Stimulated activated CD4-positive, alpha-beta T cell treated with anti-CD3 and anti-CD28 coated beads, Interleukin-1b, Interleukin-23, amount 100 ng/mL, for 24 hours (primary cell): ENCODE results near the gene GNE.
"Not testable (repeated sequence)": the region's sequence is repeated elsewhere in the genome, so short reads cannot be mapped to it uniquely, and the experiment has no call there.

Experiments used
- DNase-seq, 4 experiments: peaks; one replicate each; pipeline ENCODE4 v3.0.0-alpha.2; 2020; ENCODE audit warnings: low read depth in 4 of 4, low spot score in 1 of 4

GNE gene

GRCh38 chr9:36210722-36211121 is 47.5 kb downstream of the GNE start:
- DNase-seq = no peak

DNA sequence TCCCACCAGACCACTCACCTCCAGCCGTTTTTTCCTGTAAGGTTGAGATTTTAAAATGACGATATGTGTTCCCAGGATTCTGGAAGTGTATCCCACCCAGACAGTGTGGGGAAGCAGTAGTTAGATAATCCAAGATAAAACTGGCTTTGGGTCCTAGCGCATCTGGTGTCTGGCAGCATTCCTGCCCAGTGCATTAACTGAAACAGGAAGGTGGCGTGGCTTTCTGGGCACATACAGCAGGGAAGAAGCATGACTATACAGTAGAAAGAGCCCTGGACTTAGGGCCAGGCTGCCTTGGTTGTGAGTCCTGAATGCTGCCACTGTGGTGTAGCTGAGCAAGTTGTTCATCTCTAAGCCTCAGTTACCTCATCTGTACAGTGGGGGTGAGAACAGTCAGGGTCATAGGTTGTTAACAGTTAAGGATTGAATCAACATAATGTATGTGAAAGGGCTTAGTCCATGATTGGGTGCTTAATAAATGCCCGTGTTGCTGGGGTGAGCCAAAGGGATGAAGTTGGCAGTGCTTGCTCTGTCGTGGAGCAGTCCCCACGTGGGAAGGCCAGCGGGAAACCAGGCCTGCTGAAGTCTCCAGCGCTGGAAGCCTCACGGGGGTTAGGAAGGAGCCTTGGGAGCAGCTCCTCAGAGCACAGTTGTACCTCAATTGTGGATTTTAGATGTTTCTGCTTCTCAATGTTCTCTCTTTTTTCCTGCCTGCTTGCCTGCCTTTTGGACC is 49.6 kb downstream of the GNE start:
- DNase-seq = no peak

GRCh38 chr9:36207546-36208012 is 50.7 kb downstream of the GNE start:
- no peak for DNase-seq

- DNase-seq = no peak
Observed at GRCh38 chr9:36207016-36207415, 51.2 kb downstream of the GNE start.

GRCh38 chr9:36204906-36205547 is 53.2 kb downstream of the GNE start:
- DNase-seq = no peak

GRCh38 chr9:36194326-36195000 is 63.8 kb downstream of the GNE start:
- DNase-seq = no peak

GRCh38 chr9:36193023-36193422 is 65.2 kb downstream of the GNE start:
- no peak for DNase-seq

- DNase-seq = no peak
Observed at GRCh38 chr9:36192196-36192595, 66.1 kb downstream of the GNE start.

GRCh38 chr9:36191686-36192085 is 66.6 kb downstream of the GNE start:
- DNase-seq = no peak

DNA sequence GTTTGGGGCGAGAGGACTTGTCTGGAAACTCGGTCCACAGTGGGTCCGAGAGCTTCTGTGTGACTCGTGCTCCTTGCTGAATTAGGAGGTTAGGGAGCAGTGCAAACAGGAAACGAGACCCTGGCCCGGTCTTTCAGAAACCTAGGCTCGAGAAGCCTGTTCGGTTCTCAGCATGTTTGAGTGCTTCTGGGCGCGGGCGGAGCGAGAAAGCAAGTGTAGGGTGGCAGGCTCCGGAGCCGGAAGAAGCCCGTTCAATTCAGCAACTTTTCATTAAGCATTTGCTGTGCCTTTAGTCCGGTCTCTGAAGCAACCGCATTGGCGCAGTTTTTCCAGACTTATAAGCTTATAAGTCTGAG is 67.0 kb downstream of the GNE start:
- DNase-seq = peak; percentile 5 to 32 (median 12)

DNA sequence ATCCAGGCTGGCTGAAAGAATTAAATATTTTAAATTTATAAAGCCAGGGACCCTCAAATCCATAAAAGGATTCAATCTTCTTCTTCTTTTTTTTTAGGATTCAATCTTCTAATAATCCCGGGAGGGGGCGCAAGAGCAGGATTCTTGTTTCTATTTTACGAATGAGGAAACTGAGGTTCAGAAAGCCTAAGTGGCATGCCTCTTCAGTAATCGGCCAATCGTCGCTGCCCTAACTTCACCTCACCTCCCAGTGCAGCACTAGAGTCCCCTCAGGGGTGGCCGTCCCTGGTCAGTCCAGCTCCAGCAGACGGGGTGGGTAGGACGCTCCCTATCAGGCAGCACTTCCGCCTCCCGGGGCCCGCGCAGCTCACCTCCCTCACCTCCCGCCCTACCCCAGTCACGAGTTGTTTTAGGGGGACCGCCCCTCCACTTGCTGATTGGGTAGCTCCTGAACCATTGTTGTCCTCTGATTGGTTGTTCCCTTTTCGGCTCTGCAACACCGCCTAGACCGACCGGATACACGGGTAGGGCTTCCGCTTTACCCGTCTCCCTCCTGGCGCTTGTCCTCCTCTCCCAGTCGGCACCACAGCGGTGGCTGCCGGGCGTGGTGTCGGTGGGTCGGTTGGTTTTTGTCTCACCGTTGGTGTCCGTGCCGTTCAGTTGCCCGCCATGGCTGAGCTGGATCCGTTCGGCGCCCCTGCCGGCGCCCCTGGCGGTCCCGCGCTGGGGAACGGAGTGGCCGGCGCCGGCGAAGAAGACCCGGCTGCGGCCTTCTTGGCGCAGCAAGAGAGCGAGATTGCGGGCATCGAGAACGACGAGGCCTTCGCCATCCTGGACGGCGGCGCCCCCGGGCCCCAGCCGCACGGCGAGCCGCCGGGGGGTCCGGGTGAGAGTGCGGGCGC is 67.6 kb downstream of the GNE start, which contains the start of gene CLTA:
CLTA (plus strand) TSS at position 534 of the 902 bp plus-strand sequence; CDS start at position 670, 136 bp downstream.
- DNase-seq = peak; percentile 79 to 93 (median 84)

DNA sequence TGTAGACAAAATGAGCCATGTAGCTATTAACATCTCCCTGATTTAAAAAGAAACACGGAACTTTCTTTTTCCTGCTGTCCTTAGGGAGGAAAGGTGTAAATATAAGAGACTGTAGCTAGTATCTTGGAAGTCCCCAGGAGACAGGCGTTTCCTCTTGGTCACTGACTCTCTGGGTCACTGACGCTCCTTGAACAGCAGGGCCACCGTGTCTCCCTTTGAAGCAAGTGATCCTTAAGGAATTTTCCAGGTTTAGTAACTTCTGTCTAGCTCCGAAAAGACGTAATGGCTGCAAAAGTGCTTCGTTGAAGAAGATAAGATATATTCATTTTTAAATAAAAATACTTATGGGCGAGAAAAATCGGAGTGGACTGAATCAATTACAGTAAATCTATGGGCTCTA is 68.3 kb downstream of the GNE start:
- no peak for DNase-seq

DNA sequence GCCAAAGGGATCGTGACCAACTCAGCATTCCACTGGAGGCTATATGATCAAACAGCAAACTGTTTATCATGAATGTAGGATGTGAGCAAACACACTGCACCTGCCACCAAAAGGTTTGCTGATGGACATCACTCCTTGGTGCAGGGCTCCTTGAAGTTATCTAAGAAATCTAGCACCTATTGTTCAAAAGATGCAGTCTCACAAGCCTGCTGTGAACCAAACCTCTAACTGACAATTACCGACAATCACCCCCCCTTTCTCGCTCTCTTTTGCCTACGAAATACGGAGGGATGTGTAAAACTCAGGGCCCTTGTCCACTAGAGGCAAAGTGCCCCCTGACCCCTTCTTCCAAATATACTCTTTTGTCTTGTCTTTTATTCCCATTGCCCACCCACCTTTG is 70.0 kb downstream of the GNE start:
- DNase-seq = no peak

DNA sequence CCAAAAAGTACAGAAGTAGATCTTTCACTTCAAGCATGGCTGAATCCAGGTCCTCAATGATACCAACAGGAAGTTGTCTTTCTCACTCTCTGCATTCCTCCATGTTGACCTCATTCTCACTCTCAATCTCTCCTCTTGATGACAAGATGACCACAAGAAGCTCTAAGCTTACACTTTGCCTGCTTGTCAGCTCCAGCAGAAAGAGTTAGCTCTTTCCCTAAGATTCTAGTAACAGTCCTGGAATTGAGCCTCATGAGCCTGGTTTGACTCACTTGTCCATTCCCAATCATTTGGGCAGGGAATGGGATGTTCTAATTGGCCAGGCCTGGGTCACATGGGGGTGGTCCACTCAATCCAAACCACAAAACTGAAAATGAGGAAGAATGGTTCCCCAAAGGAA is 70.8 kb downstream of the GNE start:
- no peak for DNase-seq

DNA sequence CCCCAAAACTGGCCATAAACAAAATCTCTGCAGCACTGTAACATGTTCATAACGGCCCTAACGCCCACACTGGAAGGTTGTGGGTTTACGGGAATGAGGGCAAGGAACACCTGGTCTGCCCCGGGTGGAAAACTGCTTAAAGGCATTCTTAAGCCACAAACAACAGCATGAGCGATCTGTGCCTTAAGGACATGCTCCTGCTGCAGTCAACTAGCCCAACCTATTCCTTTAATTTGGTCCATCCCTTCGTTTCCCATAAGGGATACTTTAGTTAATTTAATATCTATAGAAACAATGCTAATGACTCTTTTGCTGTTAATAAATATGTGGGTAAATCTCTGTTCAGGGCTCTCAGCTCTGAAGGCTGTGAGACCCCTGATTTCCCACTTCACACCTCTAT is 78.0 kb downstream of the GNE start:
- DNase-seq = not testable (repeated sequence)

GRCh38 chr9:36177571-36177970 is 80.7 kb downstream of the GNE start:
- no peak for DNase-seq

DNA sequence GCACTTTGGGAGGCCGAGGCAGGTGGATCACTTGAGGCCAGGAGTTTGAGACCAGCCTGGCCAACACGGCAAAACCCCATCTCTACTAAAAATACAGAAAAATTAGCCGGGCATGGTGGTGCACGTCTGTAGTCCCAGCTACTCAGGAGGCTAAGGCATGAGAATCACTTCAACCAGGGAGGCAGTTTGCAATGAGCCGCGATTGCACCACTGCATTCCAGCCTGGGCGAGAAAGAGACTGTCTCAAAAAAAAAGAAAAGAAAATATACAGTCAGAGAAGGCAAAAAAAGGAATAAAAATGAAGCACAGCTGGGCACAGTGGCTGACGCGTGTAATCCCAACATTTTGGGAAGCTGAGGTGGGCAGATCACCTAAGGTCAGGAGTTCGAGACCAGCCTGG is 81.8 kb downstream of the GNE start:
- not testable (repeated sequence) for DNase-seq

DNA sequence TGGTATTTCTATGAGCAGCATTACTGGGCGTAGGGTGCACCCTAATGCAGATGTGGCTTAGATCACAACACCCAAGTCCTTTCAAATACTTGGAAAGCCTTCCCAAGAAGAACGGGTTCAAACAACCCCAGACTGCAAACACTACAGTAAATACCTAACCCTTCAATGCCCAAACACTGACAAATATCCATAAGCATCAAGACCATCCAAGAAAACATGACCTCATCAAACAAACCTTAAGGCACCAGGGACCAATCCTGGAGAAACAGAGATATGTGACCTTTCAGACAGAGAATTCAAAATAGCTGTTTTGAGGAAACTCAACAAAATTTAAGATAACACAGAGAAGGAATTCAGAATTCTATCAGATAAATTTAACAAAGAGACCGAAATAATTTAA is 83.0 kb downstream of the GNE start:
- not testable (repeated sequence) for DNase-seq

DNA sequence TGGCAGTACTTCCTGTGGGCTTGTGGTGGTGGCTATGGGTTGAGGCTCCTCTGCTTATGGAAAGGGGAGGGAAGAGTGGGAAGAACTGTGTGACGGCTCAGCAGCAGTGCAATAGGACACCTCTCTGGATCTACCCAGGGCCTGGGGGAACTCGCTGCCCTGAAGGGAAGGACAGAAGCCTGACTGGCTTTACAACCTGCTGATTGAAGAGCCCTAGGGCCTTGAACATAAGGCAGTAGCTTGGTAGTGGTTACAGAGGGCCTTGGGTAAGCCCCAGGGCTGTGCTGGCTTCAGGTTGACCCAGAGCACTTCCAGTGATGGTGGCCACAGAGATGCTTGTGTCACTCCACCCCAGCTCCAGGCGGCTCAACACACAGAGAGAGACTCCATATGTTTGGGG is 83.5 kb downstream of the GNE start:
- DNase-seq = no peak

DNA sequence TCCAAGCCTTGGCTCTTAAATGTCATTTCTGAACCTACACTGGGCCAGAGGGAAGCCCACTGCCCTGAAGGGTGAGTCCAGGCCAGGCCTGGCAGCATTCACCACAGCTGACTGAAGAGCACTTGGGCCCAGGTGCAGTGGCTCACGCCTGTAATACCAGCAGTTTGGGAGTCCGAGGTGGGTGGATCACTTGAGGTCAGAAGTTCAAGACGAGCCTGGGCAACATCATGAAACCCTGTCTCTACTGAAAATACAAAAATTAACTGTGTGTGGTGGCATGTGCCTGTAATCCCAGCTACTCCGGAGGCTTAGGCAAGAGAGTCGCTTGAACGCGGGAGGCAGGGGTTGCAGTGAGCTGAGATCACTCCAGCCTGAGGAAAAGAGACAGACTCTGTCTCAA is 84.0 kb downstream of the GNE start:
- no peak for DNase-seq

- no peak for DNase-seq
Observed at GRCh38 chr9:36173861-36174260, 84.4 kb downstream of the GNE start.
